Activated CD4-positive, alpha-beta T cell treated with anti-CD3 and anti-CD28 coated beads, Interleukin-2, amount 10 ng/mL, durations not matched to agents 24 days and 14 days (primary cell): ENCODE results near the gene HSPB7. TPM values are rescaled to one million over a fixed set of nuclear protein-coding genes. Genes with fewer than 3 reads are reported as not detected.
"Not testable (repeated sequence)": the region's sequence is repeated elsewhere in the genome, so short reads cannot be mapped to it uniquely, and the experiment has no call there.

Experiments
- DNase-seq: peaks from one replicate; pipeline ENCODE4 v3.0.0; 2022
- H3K27ac Mint-ChIP-seq: one replicate; pipeline ENCODE4 v1.8.0; 2022; ENCODE audit warnings: mild to moderate bottlenecking, mixed read lengths
- H3K27me3 Mint-ChIP-seq: one replicate; pipeline ENCODE4 v1.8.0; 2022; ENCODE audit warnings: mixed read lengths
- H3K36me3 Mint-ChIP-seq: one replicate; pipeline ENCODE4 v1.8.0; 2022; ENCODE audit warnings: low read depth, mild to moderate bottlenecking, mixed read lengths
- H3K4me1 Mint-ChIP-seq: one replicate; pipeline ENCODE4 v1.8.0; 2021; ENCODE audit warnings: mixed read lengths
- H3K4me3 Mint-ChIP-seq: one replicate; pipeline ENCODE4 v1.8.0; 2022; ENCODE audit warnings: mild to moderate bottlenecking, moderate library complexity, mixed read lengths
- H3K9me3 Mint-ChIP-seq: one replicate; pipeline ENCODE4 v1.8.0; 2021; ENCODE audit warnings: mixed read lengths
- intact Hi-C: fragments of 100-400 bp; cut with micrococcal nuclease; formaldehyde crosslinking; loops from one replicate; pipeline ENCODE4 v1.15.1; 2023
- total RNA-seq: library from RNA; stranded (reverse); gene quantifications from 2 replicates; pipeline ENCODE4 v1.2.3, GENCODE V29; 2022

The HSPB7 gene
- total RNA-seq, 1 donor from 2014 or later: not detected

DNA sequence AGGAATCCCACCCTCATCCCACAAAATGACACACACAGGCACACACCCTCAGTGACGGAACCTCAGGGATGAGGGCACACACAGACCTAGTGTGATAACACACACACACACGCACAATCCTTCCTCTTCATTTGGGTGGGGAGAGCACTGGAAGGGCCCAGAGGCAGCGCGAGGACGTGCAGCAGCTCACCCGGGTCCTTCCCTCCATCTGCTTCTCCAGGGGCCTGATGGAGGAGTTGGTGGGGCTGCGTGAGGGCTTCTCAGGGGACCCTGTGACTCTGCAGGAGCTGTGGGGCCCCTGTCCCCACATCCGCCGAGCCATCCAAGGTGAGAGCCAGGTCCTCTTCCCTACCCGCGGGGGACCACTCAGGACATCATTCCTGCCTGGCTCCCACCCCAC is 4.5 kb upstream of the HSPB7 start:
- no peaks in the 10 kb centered on the region for H3K4me1 Mint-ChIP-seq
- H3K4me3 Mint-ChIP-seq: no peak overlapping the region
- no peaks in the 10 kb centered on the region for H3K36me3 Mint-ChIP-seq
- peaks cover 3% of the 10 kb centered on the region for H3K27me3 Mint-ChIP-seq
- intact Hi-C loops: no loop called here
- no peak for DNase-seq
- H3K27ac Mint-ChIP-seq: no peak overlapping the region
- no peaks in the 10 kb centered on the region for H3K9me3 Mint-ChIP-seq

DNA sequence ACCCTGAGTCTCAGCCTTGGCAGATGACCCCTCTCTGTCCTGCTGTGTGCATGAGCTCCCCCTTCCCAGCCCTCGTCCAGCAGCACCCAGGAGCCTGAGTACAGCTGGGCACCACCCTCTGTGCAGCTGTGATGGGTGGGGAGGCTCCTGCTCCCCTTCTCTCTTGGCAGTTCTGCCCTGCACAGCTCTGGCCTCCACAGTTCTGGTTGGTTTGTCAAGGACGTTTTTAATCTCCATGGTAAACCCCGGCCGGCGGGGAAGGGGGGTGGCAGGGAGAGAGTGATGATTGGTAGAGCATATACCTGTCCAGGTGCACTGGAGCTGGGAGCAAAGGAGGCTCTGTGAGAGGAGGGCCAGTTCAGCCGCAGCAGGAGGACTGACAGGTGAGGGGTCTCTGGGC is 3.8 kb upstream of the HSPB7 start, which contains the start of gene CLCNKA:
Gene CLCNKA, plus strand, starts transcription at position 356 of the 400 bp plus-strand sequence. CDS start 584 bp downstream, outside the sequence.
- Mint-ChIP-seq H3K4me3 (no peak within 1 kb of the TSS), H3K27me3 (peaks cover 3% of the 10 kb centered on the region), H3K36me3 (no peaks in the 10 kb centered on the region), H3K4me1 (no peaks in the 10 kb centered on the region), H3K27ac (no peak within 1 kb of the TSS), H3K9me3 (no peaks in the 10 kb centered on the region)
- intact Hi-C loops: no loop called here
- no peak for DNase-seq

DNA sequence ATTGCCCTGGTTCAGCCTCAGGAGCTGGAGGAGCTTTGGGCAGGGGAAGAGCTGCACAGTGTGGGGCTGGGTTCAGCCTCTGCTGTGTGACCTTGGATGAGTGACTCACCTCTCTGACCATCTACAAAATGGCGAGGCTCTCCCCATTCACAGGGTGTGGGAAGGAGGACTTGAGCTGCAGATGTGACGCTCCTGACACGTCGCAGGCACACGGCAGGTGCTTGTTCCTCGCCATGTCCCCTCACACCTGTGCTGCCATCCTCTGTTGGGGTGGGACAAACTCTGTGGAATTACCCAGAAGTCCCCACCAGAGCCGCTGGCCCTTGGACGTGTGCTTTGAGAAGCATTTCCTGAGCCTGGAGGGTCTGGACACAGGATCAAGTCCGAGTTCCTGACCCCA is 3.0 kb upstream of the HSPB7 start:
- not testable (repeated sequence) for H3K36me3 Mint-ChIP-seq, H3K9me3 Mint-ChIP-seq

DNA sequence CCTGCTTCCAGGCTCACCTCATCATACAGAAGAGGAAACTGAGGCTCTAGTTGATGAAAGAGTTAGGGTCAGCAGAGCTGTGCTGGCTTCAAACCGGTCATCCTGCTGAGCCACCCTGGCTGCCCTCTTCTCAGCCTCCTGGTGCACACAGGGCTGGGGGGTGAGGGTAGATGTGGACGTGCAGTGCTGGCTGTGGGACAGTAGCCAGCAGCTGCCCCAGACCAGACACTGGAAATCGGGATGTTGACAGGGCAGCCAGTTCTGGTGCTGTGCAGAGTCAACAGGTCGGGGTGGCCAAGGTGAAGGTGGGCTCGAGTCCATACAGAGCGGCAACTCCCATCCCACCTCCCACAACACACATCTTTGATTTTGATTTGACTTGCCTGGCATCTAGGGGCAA is 2.5 kb upstream of the HSPB7 start:
- intact Hi-C loops: no loop called here
- no peaks in the 10 kb centered on the region for H3K36me3 Mint-ChIP-seq
- peaks cover 3% of the 10 kb centered on the region for H3K27me3 Mint-ChIP-seq
- no peak for DNase-seq
- no peak overlapping the region for H3K4me3 Mint-ChIP-seq
- no peaks in the 10 kb centered on the region for H3K9me3 Mint-ChIP-seq
- no peaks in the 10 kb centered on the region for H3K4me1 Mint-ChIP-seq
- H3K27ac Mint-ChIP-seq: no peak overlapping the region

More for the DNA sequence above, 3.0 kb upstream of the HSPB7 start:
- H3K27me3 Mint-ChIP-seq, H3K4me1 Mint-ChIP-seq, H3K27ac Mint-ChIP-seq, H3K4me3 Mint-ChIP-seq, DNase-seq, intact Hi-C loops: not testable (repeated sequence)

DNA sequence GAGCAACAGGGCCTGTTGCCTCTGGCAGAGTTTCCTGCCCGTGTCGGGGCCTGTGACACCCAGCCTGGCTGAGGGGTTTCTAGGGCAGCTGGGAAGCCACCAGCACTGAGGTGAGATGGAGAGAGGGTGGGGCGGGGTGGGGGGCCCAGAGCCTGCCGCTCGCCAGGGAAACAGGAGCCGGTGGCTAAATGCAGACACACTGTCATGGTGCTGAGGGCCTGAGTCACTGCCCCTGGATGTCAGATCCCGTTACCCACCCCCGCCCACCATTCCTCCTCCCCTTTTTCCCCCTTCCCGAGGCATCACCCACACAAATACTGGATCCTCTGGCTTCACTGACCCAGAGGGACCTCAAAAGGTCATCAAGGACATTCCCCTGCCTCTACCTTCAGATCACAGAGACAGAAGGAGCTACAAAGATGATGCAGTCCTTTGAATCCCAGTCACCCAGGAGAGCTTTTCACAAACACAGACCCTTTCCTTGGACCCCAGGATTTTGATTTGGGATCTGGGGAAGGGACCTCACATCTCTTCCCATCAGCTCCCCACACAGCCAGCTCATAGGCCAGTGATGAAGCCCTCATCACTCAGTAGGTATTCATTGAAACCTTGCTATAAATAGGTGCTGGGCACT is 1.9 kb upstream of the HSPB7 start:
- intact Hi-C loops: no loop called here
- Mint-ChIP-seq H3K36me3 (no peaks in the 10 kb centered on the region), H3K4me3 (no peak overlapping the region), H3K27me3 (peaks cover 3% of the 10 kb centered on the region), H3K9me3 (no peaks in the 10 kb centered on the region), H3K4me1 (no peaks in the 10 kb centered on the region), H3K27ac (no peak overlapping the region)
- DNase-seq: no peak

DNA sequence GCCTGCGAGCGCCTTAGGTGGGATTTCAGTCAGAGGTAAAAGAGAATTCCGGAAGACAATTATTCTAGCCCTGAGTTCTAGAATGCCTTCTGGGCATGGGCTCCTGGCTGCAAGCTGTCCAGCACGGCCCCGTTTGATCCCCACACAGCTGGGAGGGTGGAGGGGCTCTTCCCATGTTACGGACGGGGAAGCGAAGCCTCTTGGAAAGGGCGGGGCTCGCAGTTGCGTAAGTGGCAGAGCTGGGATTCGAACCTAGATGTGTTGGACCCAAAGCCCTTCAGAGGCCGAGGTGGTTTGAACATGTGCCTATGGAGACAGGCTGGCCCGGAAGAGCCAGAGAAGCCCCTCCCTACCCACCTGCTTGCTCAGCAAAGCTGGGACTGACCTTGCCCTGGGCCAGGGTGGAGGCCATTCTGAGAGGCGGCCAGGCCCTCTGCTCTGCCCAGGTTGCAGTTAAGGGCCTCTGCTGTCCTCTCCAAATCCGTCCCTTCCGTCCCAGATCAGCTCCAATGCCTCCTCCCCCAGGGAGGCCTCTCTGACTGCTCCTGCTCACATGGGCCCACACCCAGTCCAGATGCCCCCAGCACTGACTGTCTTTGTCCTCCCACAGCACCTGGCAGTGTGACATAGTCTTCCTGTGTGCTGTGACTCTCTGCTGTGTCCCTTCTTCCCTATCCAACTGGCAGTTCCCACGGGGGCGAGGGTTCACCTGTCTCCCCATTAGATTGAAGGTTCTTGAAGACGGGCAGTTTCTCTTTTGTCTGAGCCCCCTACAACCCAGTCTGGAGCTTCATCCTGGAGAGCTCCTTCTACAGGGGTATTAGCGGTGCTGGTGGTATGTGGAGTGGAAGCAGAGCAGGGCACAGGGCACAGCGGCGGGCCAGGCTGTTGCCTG is 1.2 kb upstream of the HSPB7 start:
- Mint-ChIP-seq H3K4me3 (no peak overlapping the region), H3K27ac (no peak overlapping the region), H3K9me3 (no peaks in the 10 kb centered on the region), H3K36me3 (no peaks in the 10 kb centered on the region), H3K4me1 (peaks cover 2% of the 10 kb centered on the region), H3K27me3 (peaks cover 6% of the 10 kb centered on the region)
- DNase-seq: no peak
- intact Hi-C loops: no loop called here

DNA sequence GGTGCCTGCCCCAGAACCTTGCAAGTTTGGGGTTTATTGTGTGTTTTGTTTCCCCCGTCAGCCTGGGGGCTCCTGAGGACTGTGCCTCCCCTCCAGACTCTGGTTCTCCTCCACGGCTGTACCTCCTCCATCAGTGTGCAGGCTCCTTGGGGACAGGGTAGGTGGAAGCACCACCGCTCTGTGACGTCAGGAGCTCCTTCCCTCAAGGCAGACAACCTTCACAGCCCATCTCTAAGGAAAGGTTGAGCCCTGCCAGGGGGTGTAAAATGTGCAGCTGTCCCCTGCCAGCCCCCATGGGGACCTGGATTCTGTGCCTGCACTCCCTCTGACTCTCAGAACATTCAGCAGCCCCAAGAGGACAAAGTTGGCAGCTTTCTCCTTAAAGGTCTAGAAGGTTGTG is 465 bp upstream of the HSPB7 start:
- Mint-ChIP-seq H3K36me3 (no peaks in the 10 kb centered on the region), H3K4me1 (peaks cover 8% of the 10 kb centered on the region), H3K4me3 (no peak overlapping the region), H3K27ac (no peak overlapping the region), H3K9me3 (no peaks in the 10 kb centered on the region), H3K27me3 (peaks cover 6% of the 10 kb centered on the region)
- intact Hi-C loops: no loop called here
- DNase-seq: no peak

DNA sequence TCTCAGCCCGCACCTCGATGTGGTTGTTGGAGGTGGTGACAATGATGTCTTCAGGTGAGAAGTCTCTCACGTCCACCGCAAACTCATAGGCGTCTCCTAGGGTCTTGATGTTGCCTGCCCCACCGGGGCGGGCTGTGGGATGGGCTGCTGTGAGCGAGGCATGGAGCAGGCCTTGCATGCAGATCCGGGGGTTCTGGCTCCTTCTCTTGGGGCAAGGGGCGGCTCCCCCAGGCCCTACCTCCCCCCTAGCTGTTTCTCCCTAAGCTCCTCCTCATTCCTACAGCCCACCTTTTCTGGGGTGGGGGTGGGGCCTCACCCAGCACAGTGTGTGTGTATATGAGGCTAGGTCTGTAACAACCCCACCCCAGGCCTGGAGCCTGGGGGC is 775 bp downstream of the HSPB7 start:
- no peak overlapping the region for H3K27ac Mint-ChIP-seq
- peaks cover 6% of the 10 kb centered on the region for H3K27me3 Mint-ChIP-seq
- peaks cover 10% of the 10 kb centered on the region for H3K4me1 Mint-ChIP-seq
- no peaks in the 10 kb centered on the region for H3K36me3 Mint-ChIP-seq
- intact Hi-C loops: no loop called here
- H3K9me3 Mint-ChIP-seq: no peaks in the 10 kb centered on the region
- no peak for DNase-seq
- no peak overlapping the region for H3K4me3 Mint-ChIP-seq

DNA sequence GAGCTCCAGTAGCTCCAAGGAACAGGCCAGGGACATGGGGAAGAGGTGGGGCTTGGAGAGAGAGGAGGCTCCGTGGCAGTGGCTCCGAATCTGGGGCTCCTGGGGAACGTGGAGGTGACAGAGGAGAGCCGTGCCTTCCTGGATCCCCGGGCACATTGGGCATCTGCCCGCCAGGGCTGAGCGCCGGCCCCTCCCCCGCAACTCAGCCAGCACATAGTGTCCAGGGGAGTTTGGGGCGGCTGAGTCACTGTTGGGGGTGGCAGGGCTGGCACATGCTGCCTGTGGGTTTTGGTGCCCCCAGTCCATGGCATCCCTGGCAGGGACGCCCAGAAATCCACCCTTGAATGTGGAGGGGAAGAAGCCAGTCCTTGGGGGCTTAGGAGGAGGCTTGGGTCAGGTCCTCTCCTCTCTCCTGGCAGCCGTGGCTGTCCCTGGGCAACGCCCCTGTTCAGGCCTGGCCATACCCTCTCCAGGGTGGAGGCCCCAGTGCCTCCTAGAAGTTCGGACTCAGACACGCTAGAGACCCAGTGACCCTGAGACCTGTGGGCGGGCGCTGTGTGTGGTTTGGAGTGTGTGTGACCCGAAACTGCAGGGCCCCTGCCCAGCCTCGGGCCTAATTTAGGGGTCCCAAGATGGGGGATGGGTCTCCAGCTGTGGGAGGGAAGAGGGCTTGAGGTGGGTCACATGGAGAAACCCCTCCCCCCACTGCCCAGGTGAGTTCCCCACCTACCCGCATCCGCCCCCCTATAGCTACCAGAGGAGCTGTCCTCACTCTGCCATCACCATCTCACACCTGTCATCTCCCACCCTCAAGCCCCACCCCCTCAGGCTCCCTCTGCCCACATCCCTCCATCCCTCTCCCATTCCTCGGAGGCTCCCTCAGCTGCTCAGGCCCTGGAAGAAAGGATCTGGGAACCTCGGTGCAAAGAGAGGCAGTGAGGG is 1.6 kb downstream of the HSPB7 start:
- Mint-ChIP-seq H3K4me3 (no peak overlapping the region), H3K9me3 (no peaks in the 10 kb centered on the region), H3K27ac (peak overlapping the region; percentile 62), H3K4me1 (peaks cover 10% of the 10 kb centered on the region), H3K36me3 (no peaks in the 10 kb centered on the region), H3K27me3 (peaks cover 3% of the 10 kb centered on the region)
- intact Hi-C loops: no loop called here
- no peak for DNase-seq

DNA sequence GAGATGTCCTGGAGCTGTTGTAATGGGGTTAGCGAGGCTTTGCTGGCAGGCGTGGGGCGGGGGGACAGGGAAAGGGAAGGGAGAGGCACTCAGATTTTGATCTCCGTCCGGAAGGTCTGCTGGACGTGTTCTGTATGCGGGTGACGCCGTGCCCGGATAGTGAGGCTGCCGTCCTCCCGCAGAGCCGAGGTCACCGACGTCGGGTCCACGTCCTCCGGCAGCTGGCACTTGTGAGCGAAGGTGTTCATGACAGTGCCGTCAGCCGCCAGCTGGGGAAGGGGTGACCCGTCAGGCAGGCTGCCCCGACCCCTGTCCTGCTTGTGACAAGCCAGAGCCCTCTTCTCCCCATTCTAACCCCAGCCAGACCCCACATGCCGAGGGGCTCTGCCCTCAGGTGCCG is 2.4 kb downstream of the HSPB7 start:
- Mint-ChIP-seq H3K36me3 (no peaks in the 10 kb centered on the region), H3K9me3 (no peaks in the 10 kb centered on the region), H3K27ac (peak overlapping the region; percentile 62), H3K4me1 (peaks cover 10% of the 10 kb centered on the region), H3K4me3 (no peak overlapping the region), H3K27me3 (peaks cover 3% of the 10 kb centered on the region)
- no peak for DNase-seq
- intact Hi-C loops: no loop called here

DNA sequence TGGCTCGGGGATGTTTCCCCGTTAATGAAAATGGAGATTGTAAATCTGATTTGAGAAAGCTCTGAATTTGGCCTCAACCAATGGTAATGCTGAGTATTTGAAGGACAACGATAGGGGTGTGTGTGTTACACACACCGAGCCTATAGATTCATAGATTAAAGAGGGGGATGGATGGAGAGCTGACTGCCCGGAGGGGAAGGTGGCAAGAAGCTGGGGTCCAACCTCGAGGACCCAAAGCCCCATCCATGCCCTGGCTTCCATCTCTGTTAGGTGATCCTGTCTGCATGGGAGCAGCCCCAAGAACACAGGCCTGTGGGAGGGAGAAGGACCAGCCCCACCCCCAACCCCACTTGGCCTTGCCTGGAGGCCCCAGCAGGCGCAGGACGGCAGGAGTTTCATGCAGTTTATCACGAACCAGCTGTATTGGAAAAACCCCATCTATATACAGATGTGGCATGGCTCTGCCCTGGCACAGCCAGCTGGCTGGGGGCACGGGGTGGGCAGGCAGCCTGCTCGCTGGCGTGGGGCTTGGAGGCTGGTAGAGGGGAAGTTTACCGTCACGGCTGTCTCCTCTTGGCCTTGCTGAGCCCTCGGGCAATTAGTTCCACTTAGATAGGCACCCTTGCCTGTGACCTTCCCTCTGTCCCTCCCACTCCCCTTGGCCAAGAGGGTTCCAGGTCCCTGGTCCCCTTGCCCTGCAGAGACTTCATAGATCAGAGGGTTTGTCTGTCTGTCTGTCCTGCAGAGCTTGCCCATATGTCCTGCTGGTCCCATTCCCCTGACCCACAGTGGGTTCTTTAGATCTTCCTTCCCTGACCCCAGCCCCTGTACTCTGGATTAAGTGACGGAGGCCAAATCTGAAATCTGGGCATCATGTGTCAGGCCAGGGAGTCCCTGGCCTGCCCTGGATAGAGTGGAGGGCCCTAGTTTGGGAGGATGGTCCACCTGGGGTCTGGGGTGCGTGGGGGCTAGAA is 3.0 kb downstream of the HSPB7 start:
- intact Hi-C loops: no loop called here
- no peak for DNase-seq
- Mint-ChIP-seq H3K9me3 (no peaks in the 10 kb centered on the region), H3K36me3 (no peaks in the 10 kb centered on the region), H3K4me1 (peaks cover 10% of the 10 kb centered on the region), H3K4me3 (peak overlapping the region; percentile 27), H3K27me3 (peaks cover 3% of the 10 kb centered on the region), H3K27ac (peak overlapping the region; percentile 16)

DNA sequence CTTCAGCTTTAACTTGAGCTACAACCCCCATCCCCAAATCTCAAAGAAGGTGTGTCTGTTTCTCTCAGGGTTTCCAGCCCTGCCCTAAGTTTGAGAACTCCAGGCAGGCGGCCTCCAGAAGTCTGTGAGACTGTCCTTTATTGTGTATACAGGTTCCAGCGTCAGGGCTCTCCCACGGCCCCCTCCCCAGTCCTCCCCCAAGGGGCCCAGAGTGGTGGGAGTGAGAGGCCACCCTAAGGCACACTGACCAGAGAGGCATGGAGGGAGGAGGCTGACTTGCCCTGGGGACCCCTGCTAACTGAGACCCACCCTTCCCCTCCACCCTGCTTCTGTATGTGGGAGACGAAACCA is 4.0 kb downstream of the HSPB7 start:
- H3K27ac Mint-ChIP-seq: peak overlapping the region; percentile 75
- no peaks in the 10 kb centered on the region for H3K36me3 Mint-ChIP-seq
- peaks cover 10% of the 10 kb centered on the region for H3K4me1 Mint-ChIP-seq
- H3K4me3 Mint-ChIP-seq: no peak overlapping the region
- H3K9me3 Mint-ChIP-seq: no peaks in the 10 kb centered on the region
- DNase-seq: no peak
- intact Hi-C loops: no loop called here
- peaks cover 3% of the 10 kb centered on the region for H3K27me3 Mint-ChIP-seq
